IPS-18c (cell line): ENCODE measurements around the gene MAP2K6.

Experiments used
- H3K4me3 ChIP-seq: 2 replicates; pipeline ENCODE4 v1.7.0; 2013; ENCODE audit warnings: low read depth, mild to moderate bottlenecking, low read length, moderate library complexity; ENCODE audit not compliant: insufficient read depth
- H3K9me3 ChIP-seq: one replicate; pipeline ENCODE4 v1.6.1; 2013; ENCODE audit warnings: mild to moderate bottlenecking, low read length, moderate library complexity; ENCODE audit not compliant: control insufficient read depth, insufficient read depth

The MAP2K6 gene

DNA sequence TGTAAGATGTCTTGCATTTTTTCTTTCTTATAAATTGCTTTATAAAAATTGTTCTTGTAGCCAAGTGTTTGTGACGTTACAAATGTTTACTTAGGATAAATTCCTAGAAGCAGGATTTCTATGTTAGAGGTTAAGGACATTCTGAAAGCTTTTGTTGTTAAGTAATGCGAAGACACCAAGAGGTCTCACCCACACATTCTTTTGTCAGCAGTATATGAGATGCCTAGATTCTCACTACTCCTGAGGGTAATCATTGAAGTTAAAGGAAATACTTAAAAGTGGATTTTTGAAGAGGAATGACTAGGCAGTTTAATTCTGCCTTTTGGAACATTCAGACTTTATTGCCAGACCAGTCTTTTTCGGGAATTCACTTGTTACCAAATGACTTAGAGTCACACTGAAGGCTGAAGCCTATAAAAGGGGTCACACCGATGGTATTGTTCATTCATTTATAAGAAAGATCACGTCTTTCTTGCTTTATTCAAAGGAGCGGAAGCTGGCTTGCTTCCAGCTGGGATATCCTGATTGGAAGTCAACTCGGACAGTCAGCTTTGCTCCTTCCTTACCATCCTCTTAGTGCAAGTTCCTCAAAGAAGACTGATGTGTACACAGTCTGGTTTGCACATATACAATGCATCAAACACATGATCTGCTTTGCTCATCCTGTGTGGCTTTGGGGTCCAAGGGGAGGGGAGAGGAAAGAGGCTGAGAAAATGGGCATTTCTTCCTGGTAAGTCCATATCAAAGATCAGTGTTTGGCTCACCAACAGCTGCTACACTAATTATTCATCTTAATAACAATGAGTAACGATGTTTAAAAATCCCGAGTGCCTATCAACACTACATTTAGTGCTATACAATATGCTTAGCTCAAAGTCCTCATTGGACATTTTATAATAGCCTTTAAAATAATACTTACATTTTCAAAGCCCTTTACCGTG is 160.0 kb downstream of the MAP2K6 start:
- Histone ChIP-seq H3K4me3 (no peak overlapping the region), H3K9me3 (no peaks in the 10 kb centered on the region)

DNA sequence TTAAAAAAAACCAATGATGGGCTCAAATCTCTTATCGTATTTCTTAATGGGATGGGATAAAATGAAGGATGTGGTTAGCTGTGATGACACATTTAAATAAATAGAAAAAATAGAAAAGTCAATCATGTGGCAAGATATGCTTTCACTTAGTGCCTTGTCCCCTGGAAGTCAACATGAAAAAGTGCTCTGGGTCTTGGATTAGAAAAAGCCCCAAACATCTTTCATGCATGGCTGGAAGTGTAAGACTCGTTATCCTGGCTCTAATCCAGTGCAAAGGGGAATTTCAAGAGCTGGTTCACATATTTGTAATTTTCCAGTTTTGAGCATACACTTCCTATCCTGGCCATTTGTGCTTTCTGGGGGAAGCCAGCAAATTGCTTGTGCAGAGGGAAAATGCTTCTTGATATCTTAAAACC is 160.9 kb downstream of the MAP2K6 start:
- H3K9me3 ChIP-seq, result no peaks in the 10 kb centered on the region
- no peak overlapping the region for H3K4me3 ChIP-seq

DNA sequence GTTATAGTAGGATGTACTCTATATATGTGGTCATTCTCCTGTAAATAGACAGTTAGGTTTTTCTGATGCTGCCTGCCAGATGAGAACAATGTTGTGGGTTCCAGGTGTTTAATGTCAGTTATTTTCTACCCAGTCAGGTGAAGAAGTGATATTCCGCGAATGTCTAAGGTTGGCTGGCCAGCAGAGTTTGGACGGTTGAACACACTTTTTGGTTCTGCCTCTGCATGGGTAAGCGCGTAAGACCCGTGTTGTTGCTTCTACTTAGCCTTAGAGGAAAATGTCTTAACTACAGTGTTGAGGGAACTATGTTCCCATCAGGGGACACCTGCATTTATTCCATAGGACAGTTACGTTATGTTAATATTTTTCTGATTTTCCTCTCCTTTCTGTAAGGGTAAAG is 162.6 kb downstream of the MAP2K6 start:
- Histone ChIP-seq H3K9me3 (no peaks in the 10 kb centered on the region), H3K4me3 (no peak overlapping the region)

DNA sequence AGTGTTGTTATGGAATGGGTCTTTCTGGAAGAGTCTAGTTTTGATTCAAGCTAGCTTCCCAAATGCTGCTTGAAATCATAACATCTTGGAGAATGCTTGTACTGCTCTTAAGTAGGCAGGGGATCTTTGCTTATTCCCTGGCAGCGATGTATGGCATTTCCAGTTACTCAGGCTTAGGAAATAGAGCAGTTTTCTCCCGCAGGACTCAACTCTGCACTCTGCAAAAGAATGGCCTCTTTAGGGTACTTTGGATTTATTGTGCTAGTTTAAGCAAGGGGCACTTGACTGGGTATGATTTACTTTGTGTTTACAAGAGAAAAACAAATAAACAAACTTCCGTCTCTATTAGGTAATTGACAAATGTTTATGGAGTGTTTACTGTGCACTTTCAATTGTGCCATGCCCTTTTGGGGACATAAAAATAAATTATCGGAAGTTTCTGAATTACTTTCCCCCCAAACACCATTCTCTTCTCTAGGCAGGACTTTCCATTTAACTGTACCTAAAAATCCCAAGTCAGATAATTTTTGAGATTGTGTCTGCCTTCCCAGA is 164.0 kb downstream of the MAP2K6 start:
- H3K9me3 ChIP-seq, result no peaks in the 10 kb centered on the region
- no peak overlapping the region for H3K4me3 ChIP-seq

DNA sequence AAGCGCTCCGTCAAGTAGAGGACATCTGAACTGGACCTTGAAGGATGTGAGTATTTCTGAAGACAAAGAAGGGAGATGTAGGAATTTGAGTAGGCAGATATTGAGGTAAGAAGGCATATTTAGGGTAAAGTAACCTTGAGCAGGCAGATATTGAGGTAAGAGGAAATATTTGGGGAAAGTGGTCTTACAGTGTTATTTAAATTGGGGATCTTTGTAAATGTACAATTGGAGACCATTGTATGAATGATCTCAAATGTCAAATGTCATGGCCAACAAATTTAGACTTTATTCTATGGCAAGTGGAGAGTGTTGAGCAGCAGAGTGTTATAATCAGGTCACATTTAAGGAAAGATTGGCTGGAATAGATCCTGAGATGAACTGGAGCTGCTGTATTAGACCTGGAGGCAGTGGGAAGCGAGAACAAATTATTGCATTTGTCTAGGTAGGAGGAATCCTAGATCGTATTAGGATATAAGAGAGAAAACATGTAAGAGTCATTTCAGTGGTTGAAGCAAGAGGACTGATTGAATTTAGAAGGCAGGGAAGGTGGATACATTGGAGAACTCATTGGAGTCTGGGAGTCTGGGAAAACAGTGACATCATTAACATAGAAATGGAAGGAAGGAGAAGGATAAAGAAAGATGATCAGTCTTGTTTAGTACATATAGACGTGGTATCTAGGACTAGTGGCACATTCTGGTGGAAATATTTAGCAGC is 165.6 kb downstream of the MAP2K6 start:
- H3K4me3 ChIP-seq, result no peak overlapping the region
- H3K9me3 ChIP-seq, result no peaks in the 10 kb centered on the region

DNA sequence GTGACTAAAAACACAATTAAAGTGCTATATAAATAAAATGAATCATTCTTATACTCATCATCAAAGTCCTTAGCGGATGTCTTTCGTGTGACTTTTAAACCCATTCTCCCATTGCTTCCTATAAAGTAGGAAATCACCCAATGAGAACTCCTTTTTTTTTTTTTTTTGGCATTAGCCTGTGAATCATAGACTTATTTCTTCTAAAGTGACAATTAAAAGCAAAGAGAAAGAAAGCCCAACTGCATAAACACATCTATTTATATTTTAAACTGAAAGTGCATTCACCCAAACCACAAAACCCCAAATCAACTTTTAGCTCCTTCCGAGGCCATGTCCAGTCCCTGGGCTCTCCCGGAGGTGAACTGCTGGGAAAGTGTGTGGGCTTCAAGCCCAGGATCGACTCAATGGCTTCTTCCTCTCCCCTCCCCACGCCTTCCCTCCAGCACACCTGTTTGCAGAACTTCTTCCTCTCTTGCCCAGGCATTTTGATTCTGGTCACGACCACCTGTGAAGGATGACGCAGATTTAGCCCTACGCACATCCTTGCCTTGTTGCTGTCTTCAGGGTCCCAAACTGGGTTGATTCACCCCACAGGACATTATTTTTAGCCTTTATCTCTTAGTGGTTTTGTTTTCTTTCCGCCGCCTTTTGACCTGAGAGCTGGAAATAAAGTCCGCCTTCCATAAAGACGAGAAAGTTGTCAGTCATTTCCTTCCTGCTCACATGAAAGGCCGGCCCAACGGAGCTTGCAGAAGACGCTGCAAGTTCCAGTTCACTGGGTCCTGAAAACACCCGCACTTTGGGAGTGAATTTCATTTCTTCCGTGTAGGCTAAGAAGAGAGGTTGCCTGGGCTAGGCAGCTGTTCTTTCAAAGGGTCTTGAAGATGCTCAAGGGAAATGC is 166.8 kb downstream of the MAP2K6 start:
- Histone ChIP-seq H3K9me3 (no peaks in the 10 kb centered on the region), H3K4me3 (no peak overlapping the region)

DNA sequence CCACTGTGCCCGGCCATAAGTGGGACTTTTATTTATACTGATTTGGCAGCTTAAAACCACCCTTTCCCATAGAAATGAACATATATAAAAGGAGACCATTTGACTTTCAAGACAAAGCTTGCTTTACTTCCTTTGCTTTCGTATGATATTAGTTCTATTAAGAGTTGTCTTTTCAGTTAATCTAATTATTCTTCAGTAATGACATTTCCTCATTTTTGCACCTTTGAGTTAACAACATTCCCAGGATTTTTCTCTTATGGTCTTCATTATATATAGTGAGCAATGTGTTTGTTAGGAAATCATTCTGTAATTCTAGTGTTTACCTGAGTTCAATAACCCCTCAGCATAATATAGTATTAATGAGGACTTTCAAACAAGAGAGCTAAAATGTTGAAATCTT is 173.8 kb downstream of the MAP2K6 start:
- Histone ChIP-seq H3K4me3 (no peak overlapping the region), H3K9me3 (no peaks in the 10 kb centered on the region)

DNA sequence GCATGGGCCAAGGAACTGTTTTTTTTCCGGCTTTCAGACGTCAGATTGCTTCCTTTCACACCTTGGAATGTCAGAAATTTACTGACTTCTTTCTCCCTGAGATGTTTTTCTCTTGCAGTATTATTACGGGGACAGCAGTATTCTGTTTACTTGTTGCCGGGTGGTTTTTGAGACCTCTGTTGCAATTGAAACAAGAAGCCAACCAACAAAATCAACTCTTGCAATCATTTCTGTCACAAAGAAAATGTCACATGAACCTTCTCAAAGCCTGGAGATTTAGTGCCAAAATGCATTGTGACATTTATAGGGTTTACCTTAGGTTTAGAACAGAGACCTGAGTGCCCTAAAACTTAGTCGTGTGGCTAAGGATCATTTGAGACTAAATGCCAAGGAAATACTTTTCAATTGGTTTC is 174.3 kb downstream of the MAP2K6 start:
- Histone ChIP-seq H3K9me3 (no peaks in the 10 kb centered on the region), H3K4me3 (no peak overlapping the region)

DNA sequence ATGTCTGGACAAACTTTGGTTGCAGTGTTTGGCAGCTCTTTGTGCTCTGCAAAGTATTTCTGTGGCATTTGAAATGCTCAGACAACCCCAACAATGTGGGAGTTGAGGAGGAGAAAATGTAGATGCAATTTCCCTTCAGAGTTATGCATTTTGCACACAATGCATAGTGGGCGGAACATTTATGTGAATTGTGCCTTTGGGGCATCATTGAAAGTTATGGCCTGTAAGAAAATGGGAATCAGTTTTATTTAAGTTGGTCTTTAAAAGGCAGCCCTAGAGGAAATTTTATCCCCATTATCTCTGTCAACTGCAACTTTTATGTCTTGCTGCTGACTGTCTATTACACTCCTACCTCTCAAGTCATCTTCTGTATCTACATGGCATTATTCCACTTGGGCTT is 176.2 kb downstream of the MAP2K6 start:
- Histone ChIP-seq H3K4me3 (no peak overlapping the region), H3K9me3 (no peaks in the 10 kb centered on the region)

DNA sequence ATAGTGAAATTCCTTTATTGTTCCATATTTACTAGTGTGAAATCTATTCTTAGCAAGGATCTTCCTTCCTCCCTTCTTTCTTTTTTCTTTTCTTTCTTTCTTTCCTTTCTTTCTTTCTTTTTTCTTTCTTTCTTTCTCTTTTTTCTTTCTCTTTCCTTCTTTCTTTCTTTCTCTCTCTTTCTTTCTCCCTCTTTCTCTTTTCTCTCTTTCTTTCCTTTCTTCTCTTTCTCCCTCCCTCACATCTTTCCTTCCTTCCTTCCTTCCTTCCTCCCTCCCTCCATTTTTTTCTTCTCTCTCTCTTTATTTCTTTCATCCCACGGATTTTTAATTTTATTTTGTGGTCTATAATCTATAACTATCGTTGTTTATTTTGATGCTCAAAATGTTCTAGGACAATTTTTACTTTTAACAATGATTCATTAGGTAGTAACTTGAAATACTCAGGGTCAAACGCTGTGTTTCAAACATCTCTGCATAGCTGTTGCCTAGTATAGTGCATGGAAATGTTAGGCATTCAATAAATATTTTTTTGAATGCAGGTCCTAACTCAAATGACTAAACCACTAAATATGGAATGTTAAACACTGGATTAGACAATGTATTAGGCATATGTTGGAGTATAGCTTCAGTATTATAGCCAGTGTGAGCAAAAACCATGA is 178.3 kb downstream of the MAP2K6 start:
- Histone ChIP-seq H3K9me3 (no peaks in the 10 kb centered on the region), H3K4me3 (no peak overlapping the region)

DNA sequence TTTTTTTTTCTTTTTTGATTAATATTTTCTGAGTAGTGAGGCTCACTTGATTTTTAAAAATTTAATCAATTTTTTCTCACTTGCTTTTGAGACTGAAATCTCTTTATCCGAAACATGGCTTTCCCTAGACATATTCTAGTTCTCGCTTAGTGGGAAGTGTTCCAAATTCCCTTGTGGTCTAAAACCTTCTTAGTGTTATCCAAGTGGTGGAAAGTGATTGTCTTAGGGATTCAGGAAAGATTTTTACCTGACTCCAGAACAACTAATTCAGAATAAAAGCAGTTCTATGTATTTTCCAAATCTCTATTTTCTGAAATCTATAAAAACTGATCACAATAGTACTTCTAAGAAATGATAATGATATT is 178.8 kb downstream of the MAP2K6 start:
- Histone ChIP-seq H3K9me3 (no peaks in the 10 kb centered on the region), H3K4me3 (no peak overlapping the region)

DNA sequence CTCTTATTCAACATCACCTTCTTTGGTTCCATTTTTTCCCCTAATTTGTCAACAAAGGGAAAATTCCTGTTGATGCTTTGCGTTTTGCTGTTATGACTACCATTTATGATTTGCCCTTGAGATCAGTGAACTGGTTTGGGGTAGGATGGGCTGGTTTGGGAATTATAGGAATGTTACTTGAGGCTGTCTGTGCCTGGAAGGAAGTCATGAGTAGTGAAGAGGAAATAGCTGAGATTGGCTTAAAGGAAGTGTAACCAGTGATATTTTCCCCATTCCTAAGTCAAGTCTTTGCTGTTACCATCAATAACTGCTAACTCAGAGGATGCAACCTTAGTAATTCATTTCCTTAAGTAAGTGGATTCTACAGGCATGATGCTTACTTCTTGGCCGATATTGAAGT is 179.2 kb downstream of the MAP2K6 start:
- Histone ChIP-seq H3K9me3 (no peaks in the 10 kb centered on the region), H3K4me3 (no peak overlapping the region)

DNA sequence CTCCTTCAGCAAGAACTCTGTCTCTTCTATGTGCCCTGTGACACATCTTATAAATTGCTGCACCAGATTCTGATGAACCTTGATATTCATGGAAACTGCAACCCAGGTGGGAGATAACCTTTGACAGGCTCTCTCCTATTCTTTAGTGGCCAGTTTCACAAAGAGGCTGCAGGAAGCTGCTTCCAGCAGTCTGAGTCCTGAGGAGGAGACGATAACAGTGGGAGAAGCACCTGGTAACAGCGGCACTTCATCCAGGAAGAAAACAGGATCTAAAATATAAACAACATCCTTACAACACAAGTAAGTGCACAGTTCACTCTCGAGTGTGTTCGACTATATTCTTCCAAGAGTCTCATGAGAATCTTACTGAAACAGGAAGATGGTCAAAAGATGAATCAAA is 180.1 kb downstream of the MAP2K6 start:
- Histone ChIP-seq H3K9me3 (no peaks in the 10 kb centered on the region), H3K4me3 (no peak overlapping the region)

DNA sequence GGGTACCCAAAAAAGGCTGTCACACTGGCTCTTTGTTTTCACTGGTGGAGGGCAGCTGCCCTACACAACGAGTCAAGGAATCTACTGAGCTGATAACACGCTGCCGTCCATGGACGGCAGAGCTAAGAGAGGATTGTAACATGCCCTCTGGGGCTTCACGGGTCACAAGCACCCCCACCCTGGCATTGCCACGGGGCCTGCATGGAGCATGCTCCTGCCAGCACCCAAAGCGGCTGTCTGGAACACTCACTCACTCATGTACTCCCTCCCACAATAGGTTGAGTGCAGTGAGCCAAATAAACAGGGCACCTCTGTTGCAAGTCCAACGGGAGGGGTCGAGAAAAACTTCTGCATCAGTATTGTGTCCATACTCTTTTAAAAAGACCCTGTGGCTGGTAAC is 181.6 kb downstream of the MAP2K6 start:
- H3K4me3 ChIP-seq, result no peak overlapping the region
- H3K9me3 ChIP-seq, result no peaks in the 10 kb centered on the region

DNA sequence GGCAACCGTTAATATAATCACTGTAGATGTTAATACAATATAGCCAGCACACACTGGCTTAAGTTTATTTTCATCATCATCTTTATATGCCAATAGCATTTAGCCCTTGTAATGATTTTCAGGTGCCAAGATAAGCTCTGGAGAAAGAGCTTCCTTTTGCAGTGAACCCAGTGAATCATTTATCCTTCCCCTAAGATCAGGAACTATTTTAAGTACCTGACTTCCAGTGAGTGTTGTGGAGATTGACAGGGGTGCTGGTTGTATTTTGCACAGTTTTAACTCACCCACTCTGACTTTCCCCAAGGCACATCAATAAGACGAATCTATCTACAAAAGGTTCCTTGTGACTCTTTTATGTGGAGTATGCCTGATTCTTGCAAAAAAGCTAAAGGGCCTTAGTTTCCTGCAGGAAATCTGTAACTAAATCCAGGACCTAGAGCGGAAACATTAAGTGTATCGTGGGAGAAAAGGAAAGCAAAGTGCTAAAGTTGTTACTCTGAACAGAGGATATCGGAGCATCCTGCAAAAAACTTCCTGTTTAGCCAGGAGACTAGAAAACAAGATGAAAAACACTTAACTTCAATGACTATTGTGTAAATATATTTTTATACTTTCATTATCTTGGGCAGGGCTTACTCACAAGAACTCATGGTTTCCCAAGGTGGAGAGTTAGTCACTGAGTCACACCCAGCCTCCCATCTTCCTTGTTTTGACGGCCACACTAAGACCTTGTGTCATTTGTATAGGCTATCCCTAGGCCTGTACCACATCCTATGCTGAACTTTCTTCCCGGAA is 183.6 kb downstream of the MAP2K6 start:
- no peaks in the 10 kb centered on the region for H3K9me3 ChIP-seq
- H3K4me3 ChIP-seq, result no peak overlapping the region

DNA sequence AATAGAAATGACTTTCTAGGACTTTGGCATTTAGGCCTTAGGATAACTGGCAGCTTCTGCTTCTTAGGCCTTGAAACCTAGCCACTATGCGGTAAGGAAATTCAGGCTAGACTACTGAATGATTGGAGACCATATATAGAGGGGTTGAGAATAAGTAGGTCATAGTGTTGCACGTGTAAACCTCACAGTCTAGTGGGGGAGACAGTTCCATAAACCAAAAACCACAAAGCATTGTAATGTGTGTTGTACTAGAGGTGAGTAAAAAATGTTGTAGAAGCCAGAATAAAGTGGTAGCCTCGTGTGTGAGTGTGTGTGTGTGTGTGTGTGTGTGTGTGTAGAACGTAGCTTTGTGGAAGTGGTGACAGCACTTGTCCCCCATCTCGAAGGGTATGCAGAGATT is 188.5 kb downstream of the MAP2K6 start:
- Histone ChIP-seq H3K9me3 (no peaks in the 10 kb centered on the region), H3K4me3 (no peak overlapping the region)
